NCI-H2227 (cell line): ENCODE results near the gene PDE3A.
A peak's percentile ranks its signal among the peaks of the same experiment; 100 is the strongest.

Source experiments
- DNase-seq: peaks from one replicate; lab custom pipeline; 2025; ENCODE audit not compliant: unreplicated experiment; lab: John Stamatoyannopoulos, UW

The PDE3A gene

DNA sequence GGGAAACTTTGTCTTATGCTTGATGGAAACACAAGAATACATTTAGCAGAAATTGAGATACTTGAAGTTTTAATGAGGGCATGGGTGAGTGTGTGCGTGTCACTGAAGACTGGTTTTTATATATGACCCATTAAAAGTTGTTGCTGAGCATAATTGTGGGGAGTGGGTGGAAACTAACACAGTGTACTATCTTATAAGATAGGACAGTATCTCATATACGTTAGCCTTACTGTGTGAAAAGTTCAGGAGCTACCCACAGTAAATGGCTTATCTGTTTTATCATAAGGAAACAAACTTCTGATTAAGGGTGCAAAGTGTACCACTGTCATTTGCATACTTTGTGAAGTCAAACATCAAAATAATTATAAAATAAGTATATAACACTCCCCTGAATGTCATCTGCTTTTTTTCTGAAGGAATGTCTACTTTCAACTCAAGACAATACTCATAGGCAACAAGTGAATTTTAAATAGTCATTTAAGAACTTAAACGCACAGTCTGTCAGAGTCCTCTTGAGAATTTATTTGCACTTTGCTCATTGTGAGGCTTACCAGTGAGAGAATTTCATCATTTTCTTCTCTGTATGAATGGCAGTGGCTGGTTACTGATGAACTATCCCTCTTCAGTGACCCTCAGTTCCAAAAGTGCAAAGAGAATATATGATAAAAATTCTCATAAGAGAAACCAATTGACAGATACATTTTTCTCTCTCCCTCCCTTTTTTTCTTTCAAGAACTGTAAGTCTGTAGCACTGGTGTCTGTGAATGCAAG lies 4.2 kb downstream of the PDE3A start:
- no peak for DNase-seq

DNA sequence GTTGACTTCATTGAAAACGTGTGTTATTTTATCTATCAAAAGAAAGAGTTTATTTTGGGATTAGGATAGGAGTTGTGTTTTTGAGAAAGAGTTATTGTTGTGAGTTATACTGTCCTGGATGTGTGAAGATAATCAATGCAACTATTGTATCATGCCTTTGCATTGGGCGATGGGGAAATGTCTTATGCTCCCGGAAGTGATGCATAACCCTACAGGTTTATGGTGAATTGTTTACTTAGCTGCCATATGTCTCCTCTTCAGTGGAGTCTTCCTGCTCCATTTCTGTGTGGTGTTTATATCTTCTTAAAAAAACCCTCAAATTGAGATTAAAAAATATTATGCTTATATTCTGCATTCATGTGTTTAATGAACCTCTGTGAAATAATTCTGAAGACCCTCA lies 6.5 kb downstream of the PDE3A start:
- DNase-seq: no peak

DNA sequence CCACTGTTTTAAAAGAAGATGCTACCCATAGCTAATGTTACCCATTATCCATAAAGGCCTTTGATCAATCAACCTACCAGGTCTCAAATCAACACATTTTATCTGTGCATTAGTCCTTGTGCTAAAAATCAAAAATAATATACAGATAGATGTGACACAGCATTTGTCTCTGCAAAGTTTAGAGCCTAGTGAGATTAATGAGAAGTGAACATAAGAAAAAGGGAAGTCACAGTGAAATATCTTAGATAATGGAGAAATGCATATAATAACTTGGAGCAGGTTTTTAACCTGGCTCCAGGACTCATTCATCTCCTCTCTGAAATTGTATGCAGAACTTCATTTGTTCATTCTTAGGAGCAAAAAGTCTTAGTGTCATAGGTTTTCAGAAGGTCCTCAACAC lies 7.2 kb downstream of the PDE3A start:
- DNase-seq: no peak

DNA sequence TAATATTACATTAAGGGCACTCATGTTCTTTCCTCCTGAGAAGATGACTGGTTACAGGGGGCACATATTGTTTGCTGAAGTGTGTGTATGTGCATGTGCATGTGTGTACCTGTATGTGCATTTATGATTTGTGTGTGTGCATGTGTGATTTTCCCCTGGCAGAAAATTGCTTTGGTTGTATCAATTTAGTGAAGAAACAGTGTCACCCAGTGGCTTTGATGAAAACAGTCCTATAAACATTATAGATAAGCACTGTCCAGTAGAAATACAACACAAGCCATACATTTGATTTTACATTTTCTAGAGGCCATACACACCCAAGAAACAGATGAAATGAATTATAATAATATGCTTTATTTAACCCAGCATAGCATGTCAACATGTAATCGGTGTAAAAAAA lies 8.6 kb downstream of the PDE3A start:
- DNase-seq: no peak

DNA sequence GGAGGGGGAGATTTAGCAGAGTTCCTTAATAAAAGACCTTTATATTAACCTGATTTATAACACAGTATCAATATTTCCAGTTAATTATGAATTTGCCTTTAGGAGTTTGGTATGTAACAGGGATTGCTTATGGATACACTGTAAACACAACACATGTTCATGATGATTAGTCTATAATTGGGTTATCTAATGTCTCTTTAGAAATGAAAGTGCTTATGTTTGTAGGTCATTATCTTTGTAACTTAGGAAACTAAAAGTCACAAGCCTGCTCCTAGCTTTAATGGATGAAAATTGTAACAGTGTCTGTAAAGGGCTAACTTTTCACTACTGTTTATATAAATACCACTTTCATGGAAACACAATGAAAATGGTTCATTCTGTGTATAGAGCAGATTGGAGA lies 9.4 kb downstream of the PDE3A start:
- no peak for DNase-seq

DNA sequence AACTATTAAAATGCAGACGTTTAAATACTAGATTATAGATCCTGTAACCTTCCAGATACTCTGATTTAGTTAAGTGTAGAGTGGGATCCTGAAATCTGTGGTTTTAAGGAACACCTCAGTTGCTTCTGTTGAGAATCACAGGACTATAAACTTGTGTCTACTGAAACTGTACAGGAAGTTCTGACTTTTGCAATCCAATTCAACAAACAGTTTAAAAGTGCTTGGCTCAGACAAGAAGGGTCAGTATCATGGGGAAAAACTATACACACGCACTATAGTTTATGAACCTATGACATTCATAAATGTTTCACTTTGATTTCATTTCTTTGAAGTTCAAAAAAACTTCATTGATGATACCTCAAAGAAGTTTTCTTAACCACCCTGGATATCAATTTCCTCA lies 13.8 kb downstream of the PDE3A start:
- no peak for DNase-seq

DNA sequence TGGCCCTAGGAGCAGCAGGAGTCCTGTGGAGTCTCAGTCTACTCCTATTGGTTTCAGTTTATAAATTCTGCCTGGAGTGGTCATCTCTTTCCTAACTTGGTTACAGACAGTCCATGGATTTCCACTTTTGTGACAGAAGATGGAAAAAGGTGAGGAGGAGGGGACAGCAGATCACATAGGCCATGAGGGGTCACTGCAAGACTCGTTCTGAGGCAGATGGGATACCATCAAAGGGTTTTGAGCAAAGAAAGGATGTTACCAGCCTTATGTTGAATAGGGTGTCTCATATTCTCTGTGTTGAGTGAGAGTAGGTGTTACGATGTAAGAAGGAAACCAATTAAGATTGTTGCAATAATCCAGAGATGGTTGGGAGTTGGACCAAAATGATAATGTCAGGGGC lies 15.3 kb downstream of the PDE3A start:
- DNase-seq: no peak

DNA sequence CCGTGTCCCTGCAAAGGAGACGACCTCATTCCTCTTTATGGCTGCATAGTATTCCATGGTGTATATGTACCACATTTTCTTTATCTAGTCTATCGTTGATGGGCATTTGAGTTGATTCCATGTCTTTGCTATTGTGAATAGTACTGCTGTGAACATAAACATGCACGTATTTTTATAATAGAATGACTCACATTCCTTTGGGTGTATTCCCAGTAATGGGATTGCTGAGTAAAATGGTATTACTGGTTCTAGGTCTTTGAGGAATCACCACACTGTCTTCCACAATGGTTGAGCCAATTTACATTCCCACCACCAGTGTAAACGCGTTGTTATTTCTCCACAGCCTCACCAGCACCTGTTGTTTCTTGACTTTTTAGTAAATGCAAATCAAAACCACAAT lies 16.5 kb downstream of the PDE3A start:
- peak; percentile 18 for DNase-seq

DNA sequence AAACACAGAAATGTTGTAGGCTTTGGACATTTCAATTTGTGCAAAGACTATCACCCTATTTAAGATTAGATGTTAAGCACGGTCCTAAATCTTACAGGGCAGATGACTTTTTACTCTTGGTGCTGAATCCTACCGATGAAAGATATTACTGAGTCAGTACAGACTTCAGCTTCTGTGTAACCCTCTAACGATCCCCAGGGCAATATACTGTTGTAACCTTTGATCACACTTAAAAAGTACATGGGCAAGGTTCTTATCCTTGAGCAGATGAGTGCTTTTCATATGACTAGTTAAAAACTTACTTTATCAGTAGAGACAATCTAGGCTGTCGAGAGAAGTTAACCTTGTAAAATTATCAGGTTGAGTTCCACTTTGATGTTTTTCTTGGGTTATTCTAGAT lies 22.5 kb downstream of the PDE3A start:
- DNase-seq: no peak

DNA sequence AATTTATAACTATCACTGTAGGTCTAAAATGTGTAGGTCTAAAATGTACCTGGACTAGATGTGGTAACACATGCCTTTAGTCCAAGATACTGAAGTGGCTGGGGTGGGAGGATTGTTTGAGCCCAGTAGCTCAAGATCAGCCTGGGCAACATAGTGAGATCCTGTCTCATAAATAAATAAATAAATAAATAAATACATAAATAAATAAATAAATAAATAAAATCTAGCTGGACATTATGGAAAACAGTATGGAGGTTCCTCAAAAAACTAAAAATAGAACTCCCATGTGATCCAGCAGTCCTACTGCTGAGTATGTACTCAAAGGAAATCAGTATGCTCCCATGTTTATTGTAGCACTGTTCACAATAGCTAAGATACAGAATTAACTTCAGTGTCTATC lies 24.0 kb downstream of the PDE3A start:
- DNase-seq: no peak

DNA sequence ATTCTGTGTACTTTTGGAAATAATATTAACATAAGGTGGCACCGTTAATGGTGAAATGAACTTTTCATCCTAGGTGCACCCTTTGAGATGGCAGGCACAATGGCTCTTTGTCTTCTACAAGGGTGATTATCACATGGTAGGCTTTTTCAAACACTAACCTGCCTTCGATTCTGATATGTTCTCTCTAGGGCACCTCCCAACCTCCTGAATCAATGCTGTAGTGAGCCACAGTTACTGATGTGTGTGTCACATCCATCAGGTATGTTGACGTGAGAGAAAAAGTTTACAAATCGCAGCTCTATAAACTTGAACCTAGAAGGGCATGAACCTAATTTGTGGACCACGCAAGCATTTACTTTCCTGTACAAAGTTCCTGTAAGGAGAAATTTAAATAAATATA lies 25.4 kb downstream of the PDE3A start:
- no peak for DNase-seq

DNA sequence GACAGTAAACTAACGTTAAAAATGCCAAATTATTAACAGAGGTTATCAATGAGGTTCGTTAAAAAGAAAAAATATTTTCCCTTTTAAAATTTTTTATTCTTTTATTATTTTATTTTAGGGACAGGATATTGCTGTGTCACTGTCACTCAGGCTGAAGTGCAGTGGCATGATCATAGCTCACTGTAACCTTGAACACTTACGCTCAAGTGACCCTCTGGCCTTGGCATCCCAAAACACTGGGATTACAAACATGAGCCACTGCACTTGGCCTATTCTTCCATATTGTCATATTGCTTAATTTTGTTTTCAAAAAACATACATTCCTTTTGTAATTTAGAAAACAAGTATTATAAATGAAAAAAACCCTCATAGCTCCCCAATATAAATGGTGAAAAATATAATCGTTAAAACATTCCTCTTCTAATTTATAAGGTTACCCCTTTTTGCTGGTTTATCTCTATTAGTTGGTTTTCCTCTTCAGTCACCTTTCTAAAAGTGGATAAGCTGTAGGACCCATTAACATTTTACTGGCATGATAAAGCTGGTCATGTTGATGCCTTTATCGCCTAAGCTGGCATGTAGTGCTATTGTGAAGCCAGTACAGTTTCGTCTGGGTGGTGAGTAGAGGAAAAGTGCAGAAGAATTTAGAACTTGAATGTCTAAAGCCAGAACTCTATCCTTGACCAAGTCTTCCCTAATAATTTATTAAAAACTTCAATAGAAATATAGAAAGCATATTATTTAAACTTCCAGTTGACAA lies 27.6 kb downstream of the PDE3A start:
- no peak for DNase-seq

DNA sequence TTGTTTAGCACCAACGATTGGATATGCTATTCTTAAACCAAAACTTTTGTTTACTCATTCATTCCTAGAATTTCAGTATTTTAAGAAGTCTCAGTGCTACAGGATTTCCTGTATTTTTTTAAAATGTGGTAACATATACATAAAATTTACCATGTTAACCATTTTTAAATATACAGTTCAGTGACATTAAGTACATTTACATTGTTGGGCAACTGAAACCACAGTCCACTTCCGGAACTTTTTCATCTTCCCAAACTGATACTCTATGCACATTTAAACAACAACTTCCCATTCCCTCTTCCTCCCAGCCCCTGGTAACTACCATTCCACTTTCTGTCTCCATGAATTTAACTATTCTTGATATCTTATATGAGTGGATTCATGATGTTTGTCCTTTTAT lies 30.3 kb downstream of the PDE3A start:
- no peak for DNase-seq

DNA sequence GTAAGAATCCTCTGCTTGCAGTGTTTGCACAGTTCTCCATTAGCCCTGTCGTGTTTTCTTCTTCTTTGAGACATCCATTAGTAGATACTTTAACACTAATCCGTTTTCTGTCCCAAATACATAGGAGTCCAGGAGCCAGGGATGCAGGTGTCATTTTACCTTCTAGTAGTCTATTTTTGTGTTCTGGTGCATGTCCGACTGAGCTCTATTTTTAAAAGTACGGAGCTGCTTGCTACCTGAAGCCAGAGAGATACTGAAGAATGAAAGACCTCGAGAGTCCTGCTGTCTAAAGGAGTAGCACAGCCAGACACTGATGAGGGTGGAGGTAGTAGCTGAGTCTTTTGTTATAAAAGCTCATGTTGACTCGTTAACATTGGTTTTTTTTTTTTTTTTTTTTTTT lies 31.7 kb downstream of the PDE3A start:
- no peak for DNase-seq

DNA sequence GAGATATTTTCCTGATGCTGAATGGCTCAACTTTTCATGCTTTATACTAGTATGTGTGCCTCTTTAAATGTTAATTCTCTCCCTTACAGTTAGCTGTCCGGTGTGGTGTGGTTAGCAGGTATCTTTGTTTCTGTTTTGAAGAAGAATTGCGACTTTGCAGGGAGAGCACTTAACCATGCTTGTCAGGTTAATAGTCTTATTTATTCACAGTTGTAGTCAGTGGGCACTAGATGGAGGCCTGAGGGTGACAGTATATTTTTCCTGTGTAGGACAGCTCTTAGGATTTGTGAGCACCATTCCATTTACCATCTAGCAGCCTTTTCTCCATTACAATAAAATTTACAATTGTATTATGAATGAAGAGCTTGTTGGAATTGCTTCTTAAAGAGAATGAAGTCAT lies 34.9 kb downstream of the PDE3A start:
- DNase-seq: no peak

DNA sequence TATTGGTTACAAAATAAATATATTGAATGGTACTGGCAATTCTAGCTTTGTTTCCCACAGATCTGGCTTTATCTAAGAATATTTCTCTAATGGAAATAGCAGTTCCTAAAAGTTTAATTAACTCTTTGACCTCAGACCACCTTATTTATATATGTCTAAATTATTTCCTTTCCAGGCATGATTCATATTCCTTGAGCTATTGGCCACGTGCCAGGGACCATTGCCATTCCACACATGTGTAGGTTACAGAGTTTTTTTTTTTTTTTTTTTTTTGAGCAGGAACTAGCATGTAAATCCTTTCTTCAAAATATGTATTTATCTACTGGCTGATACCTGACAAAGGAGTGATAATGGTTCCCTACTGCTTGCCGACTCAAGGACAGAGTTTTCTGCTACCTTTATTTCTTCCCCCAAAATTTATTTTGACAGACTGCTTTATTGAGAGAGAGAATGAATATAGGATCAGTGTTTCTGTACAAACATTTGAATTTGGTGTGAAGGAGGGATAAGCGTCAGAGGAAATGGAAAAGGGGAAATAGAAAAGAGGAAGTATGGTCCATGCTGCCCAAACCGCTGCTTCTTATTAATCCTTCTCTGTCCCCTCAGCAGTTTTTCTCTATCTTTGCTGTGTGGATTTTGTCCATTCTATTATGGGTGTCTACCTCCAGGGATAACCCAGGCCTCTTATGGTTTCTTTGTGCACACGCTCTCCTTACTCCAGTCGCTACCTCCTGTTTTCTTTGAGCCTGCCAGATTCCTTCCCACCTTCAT lies 36.4 kb downstream of the PDE3A start:
- no peak for DNase-seq

DNA sequence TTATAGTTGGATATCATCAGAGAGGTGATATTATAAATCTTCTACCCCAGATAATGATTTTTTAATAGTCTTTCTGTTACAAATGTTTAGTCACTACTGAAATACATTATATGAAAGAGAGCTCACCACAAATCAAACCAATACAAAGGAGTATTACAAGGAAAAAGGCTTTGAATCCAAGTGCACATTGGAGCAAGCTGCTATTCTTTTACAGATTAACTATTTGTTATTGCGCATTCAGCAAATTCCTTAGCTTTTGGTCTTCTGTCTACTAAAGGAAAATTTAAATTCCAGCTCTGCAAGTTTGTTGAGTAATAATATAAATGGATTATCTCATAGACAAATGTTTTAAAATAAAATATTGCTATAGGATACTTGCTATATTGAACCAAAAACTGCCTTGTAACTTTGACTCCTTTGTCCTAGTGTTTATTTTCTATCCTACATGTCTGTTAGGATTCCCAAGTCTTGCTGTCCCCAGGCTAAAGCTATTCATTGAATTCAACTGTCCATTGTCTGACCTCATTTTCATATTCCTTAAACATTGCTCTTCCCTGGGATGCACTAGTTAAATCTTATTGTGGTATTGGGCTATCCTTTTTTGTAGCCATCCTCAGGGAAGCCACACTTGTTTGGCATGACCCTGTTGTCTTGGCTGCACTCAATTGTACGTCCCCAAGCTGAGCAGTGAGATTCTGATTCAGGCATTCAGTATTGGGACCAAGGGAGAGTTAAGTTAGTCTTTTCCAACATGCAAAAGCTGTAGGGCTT lies 41.5 kb downstream of the PDE3A start:
- DNase-seq: no peak

DNA sequence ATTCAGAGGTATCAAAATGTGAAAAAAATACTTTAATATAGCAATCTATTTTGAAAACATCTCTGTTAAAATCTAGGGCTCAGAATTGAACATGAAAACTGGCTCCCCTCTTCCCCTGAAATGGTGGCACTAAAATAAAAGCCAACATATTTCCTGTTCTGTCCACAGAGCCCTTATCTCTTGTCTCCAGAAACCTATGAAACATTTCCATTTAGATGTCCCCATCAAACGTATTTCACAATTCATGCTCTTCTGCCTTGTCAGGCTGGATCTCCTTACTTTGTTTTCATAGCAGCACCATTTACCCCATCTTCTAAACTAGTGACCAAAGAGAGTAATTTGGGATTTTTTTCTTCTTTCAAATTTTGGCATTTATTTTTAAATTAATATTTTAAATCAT lies 42.4 kb downstream of the PDE3A start:
- no peak for DNase-seq

DNA sequence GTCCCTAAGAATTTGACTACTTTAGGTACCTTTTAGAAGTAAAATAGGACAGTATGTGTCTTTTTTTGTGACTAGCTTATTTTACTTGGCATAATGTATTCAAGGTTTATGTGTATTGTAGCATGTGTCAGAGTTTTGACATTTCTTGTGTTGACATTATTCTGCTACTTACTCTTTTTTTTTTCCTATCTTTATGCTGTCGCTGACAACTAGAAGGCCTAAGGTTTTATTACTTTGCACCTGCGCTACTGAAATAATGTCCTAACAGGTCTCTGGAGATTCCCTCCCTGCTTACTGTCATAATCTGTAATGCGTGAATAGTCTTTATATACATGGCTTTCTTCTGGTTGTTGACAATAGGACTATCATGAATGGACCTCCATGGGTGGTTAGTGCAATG lies 43.0 kb downstream of the PDE3A start:
- DNase-seq: no peak

DNA sequence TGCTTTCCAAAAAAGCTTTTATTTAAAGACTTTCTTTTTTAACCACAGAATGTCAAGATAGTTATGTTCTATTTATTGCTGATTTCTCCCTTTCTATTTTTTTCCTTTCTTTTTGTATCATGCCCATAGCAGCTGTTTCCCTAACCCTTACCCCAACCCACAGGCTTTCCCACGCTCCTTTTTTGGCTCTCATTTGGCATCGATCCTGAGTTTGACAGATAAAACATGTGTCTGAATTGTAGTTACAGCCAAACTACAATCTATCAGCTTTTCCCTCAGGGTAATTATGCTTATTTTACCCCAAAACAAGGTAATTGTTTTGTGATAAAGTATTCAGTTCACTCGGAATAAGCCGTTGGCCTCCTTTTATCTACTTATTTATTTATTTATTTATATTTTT lies 46.7 kb downstream of the PDE3A start:
- no peak for DNase-seq

DNA sequence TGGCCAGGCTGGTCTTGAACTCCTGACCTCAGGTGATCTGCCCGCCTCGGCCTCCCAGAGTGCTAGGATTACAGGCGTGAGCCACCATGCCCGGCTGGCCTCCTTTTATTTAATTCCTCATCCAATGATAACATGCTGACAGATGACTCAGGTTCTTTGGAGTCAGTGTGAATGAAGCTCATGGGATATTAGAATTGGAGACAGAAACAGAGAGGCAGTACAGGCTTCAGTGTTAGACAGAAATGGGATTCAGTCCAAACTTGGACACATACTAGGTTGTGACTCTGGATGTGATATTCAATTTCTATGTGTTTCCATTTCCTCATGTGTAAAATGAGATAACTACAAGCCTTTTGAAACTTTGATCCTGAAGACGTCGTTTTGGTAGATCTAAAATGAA lies 47.3 kb downstream of the PDE3A start:
- DNase-seq: no peak
